Naive thymus-derived CD8-positive, alpha-beta T cell (primary cell): ENCODE measurements around the gene UBL4B. TPM values are rescaled to one million over a fixed set of nuclear protein-coding genes. Genes with fewer than 3 reads are reported as not detected.

Experiments used
- ATAC-seq, 2 donors: fragments of 150-1000 bp; cut with Tn5 transposase in 1 of 2; sonication (Bioruptor Pico), chemical (Tn5 transposase) in 1 of 2; 1 replicate in 1 of 2; 2 replicates in 1 of 2; pipeline ENCODE4 v1.10.0; 2021; ENCODE audit warnings: mild to moderate bottlenecking in 2 of 2, moderate library complexity in 2 of 2
- POLR2A ChIA-PET: fragments of 350-600 bp; sonication (Branson Sonifier 250); formaldehyde crosslinking; loops from one replicate; lab custom pipeline; 2021; ENCODE audit warnings: antibody characterized with exemption; lab: Charles Lee
- DNase-seq, 10 donors: peaks; one replicate each; pipeline versions ENCODE4 v3.0.0 to v3.0.0-alpha.2; 2020 to 2022
- H3K27ac Mint-ChIP-seq, 10 donors: one replicate each; pipeline ENCODE4 v1.8.0; 2020 to 2022; ENCODE audit warnings: mild to moderate bottlenecking in 10 of 10, mixed read lengths in 10 of 10, moderate library complexity in 4 of 10, inconsistent platforms in 1 of 10
- H3K27me3 Mint-ChIP-seq, 5 donors: one replicate each; pipeline ENCODE4 v1.8.0; 2021 to 2022; ENCODE audit warnings: mixed read lengths in 5 of 5
- H3K36me3 Mint-ChIP-seq, 3 donors: one replicate each; pipeline ENCODE4 v1.8.0; 2020 to 2022; ENCODE audit warnings: mixed read lengths in 3 of 3, mild to moderate bottlenecking in 2 of 3, inconsistent platforms in 1 of 3
- H3K4me1 Mint-ChIP-seq, 4 donors: one replicate each; pipeline ENCODE4 v1.8.0; 2021 to 2022; ENCODE audit warnings: mixed read lengths in 4 of 4
- H3K4me3 Mint-ChIP-seq, 10 donors: one replicate each; pipeline ENCODE4 v1.8.0; 2020 to 2022; ENCODE audit warnings: mild to moderate bottlenecking in 10 of 10, mixed read lengths in 10 of 10, moderate library complexity in 6 of 10, inconsistent platforms in 1 of 10
- H3K9me3 Mint-ChIP-seq, 9 donors: one replicate each; pipeline ENCODE4 v1.8.0; 2020 to 2022; ENCODE audit warnings: mixed read lengths in 9 of 9, mild to moderate bottlenecking in 3 of 9, inconsistent platforms in 1 of 9, moderate library complexity in 1 of 9
- polyA plus RNA-seq, 3 donors: library from polyadenylated mRNA; unstranded; fragments of 300-500 nt; fragmentation: Illumina TruSeq; gene quantifications; one replicate each; pipeline ENCODE4 v1.2.3, GENCODE V29; 2021
- total RNA-seq, 8 experiments: library from RNA in 2 of 8; stranded (reverse) in 2 of 8; gene quantifications; one replicate each; pipeline ENCODE4 v1.2.3 and lab custom pipeline; 2021 to 2026

The UBL4B gene
- total and polyA plus RNA-seq, 5 experiments from 2014 or later = not detected

- Mint-ChIP-seq H3K27me3 (peaks cover 30 to 44% (median 33%) of the 10 kb centered on the region in 5 donors), H3K27ac (peak within 1 kb of the TSS in 1 of 10 donors; percentile 46), H3K36me3 (no peaks in the 10 kb centered on the region), H3K9me3 (peaks cover 0 to 2% (median 0%) of the 10 kb centered on the region in 9 donors), H3K4me3 (peak within 1 kb of the TSS in 4 of 10 donors; percentile 5 to 36 (median 11)), H3K4me1 (peaks cover 0 to 7% (median 0%) of the 10 kb centered on the region in 4 donors)
- ATAC-seq = no peak
- peak in 1 of 10 donors; percentile 44 for DNase-seq
- POLR2A ChIA-PET = no interaction called here
Measured at GRCh38 chr1:110150330-110151174, 38.3 kb downstream of the UBL4B start, which contains the start of gene SLC6A17. SLC6A17 (plus strand) TSS chr1:110150494; CDS start chr1:110166930, 16,436 bp downstream.

GRCh38 chr1:110151175-110151669 lies 39.0 kb downstream of the UBL4B start:
- H3K27me3 Mint-ChIP-seq = peaks cover 33 to 49% (median 39%) of the 10 kb centered on the region in 5 donors
- peak overlapping the region in 1 of 10 donors; percentile 7 for H3K4me3 Mint-ChIP-seq

GRCh38 chr1:110152133-110152785 lies 40.0 kb downstream of the UBL4B start:
- Mint-ChIP-seq H3K4me3 (no peak overlapping the region), H3K9me3 (peaks cover 0 to 9% (median 0%) of the 10 kb centered on the region in 9 donors), H3K4me1 (peaks cover 0 to 7% (median 0%) of the 10 kb centered on the region in 4 donors), H3K36me3 (peaks cover 0 to 9% (median 0%) of the 10 kb centered on the region in 3 donors), H3K27me3 (peaks cover 41 to 58% (median 50%) of the 10 kb centered on the region in 5 donors), H3K27ac (no peak overlapping the region)
- DNase-seq (peak in 1 of 10 donors; percentile 32), ATAC-seq (no peak)
- POLR2A ChIA-PET = no interaction called here

More at GRCh38 chr1:110151175-110151669, 39.0 kb downstream of the UBL4B start:
- Mint-ChIP-seq H3K4me1 (peaks cover 0 to 7% (median 0%) of the 10 kb centered on the region in 4 donors), H3K9me3 (peaks cover 0 to 2% (median 0%) of the 10 kb centered on the region in 9 donors), H3K36me3 (peaks cover 0 to 2% (median 0%) of the 10 kb centered on the region in 3 donors), H3K27ac (no peak overlapping the region)
- ATAC-seq (no peak), DNase-seq (peak in 1 of 10 donors; percentile 9)
- POLR2A ChIA-PET = no interaction called here

GRCh38 chr1:110153407-110153950 lies 41.2 kb downstream of the UBL4B start:
- ATAC-seq (no peak), DNase-seq (no peak)
- H3K9me3 Mint-ChIP-seq = peaks cover 0 to 17% (median 3%) of the 10 kb centered on the region in 9 donors
- POLR2A ChIA-PET = no interaction called here
- H3K36me3 Mint-ChIP-seq = peaks cover 0 to 14% (median 0%) of the 10 kb centered on the region in 3 donors
- peaks cover 45 to 62% (median 60%) of the 10 kb centered on the region in 5 donors for H3K27me3 Mint-ChIP-seq
- no peak overlapping the region for H3K27ac Mint-ChIP-seq
- H3K4me1 Mint-ChIP-seq = peaks cover 0 to 7% (median 0%) of the 10 kb centered on the region in 4 donors
- no peak overlapping the region for H3K4me3 Mint-ChIP-seq

- ATAC-seq (peak in 1 of 2 donors; percentile 58), DNase-seq (peak; percentile 6 to 67 (median 34))
- no peak overlapping the region for H3K27ac Mint-ChIP-seq
- peaks cover 0 to 17% (median 7%) of the 10 kb centered on the region in 9 donors for H3K9me3 Mint-ChIP-seq
- H3K27me3 Mint-ChIP-seq = peaks cover 39 to 71% (median 59%) of the 10 kb centered on the region in 5 donors
- no peak overlapping the region for H3K4me3 Mint-ChIP-seq
- H3K36me3 Mint-ChIP-seq = peaks cover 0 to 14% (median 3%) of the 10 kb centered on the region in 3 donors
- H3K4me1 Mint-ChIP-seq = peaks cover 0 to 7% (median 5%) of the 10 kb centered on the region in 4 donors
- POLR2A ChIA-PET = no interaction called here
Measured at GRCh38 chr1:110155878-110156522, 43.8 kb downstream of the UBL4B start.

- peaks cover 0 to 19% (median 7%) of the 10 kb centered on the region in 9 donors for H3K9me3 Mint-ChIP-seq
- H3K27ac Mint-ChIP-seq = no peak overlapping the region
- DNase-seq = no peak
- H3K4me1 Mint-ChIP-seq = peaks cover 0 to 7% (median 3%) of the 10 kb centered on the region in 4 donors
- no peak for ATAC-seq
- no peak overlapping the region for H3K4me3 Mint-ChIP-seq
- H3K36me3 Mint-ChIP-seq = peaks cover 0 to 14% (median 3%) of the 10 kb centered on the region in 3 donors
- POLR2A ChIA-PET = no interaction called here
- H3K27me3 Mint-ChIP-seq = peaks cover 35 to 52% (median 43%) of the 10 kb centered on the region in 5 donors
Measured at GRCh38 chr1:110158261-110158660, 46.0 kb downstream of the UBL4B start.

GRCh38 chr1:110159168-110159567 lies 46.9 kb downstream of the UBL4B start:
- Mint-ChIP-seq H3K9me3 (peaks cover 0 to 19% (median 7%) of the 10 kb centered on the region in 9 donors), H3K36me3 (peaks cover 0 to 14% (median 3%) of the 10 kb centered on the region in 3 donors), H3K4me3 (no peak overlapping the region), H3K27me3 (peaks cover 29 to 44% (median 39%) of the 10 kb centered on the region in 5 donors), H3K27ac (no peak overlapping the region), H3K4me1 (peaks cover 0 to 7% (median 3%) of the 10 kb centered on the region in 4 donors)
- DNase-seq (no peak), ATAC-seq (no peak)
- POLR2A ChIA-PET = no interaction called here

- Mint-ChIP-seq H3K27me3 (peaks cover 23 to 31% (median 26%) of the 10 kb centered on the region in 5 donors), H3K36me3 (peaks cover 0 to 14% (median 3%) of the 10 kb centered on the region in 3 donors), H3K27ac (peak overlapping the region in 1 of 10 donors; percentile 44), H3K4me3 (no peak overlapping the region), H3K4me1 (peaks cover 0 to 7% (median 3%) of the 10 kb centered on the region in 4 donors), H3K9me3 (peaks cover 0 to 19% (median 7%) of the 10 kb centered on the region in 9 donors)
- peak in 1 of 10 donors; percentile 27 for DNase-seq
- POLR2A ChIA-PET = no interaction called here
- ATAC-seq = no peak
Measured at GRCh38 chr1:110160538-110161100, 48.4 kb downstream of the UBL4B start.

GRCh38 chr1:110161165-110161564 lies 48.9 kb downstream of the UBL4B start:
- peaks cover 0 to 12% (median 3%) of the 10 kb centered on the region in 3 donors for H3K36me3 Mint-ChIP-seq

GRCh38 chr1:110161849-110162248 lies 49.6 kb downstream of the UBL4B start:
- Mint-ChIP-seq H3K27ac (no peak overlapping the region), H3K9me3 (peaks cover 0 to 19% (median 6%) of the 10 kb centered on the region in 9 donors), H3K4me1 (peaks cover 0 to 7% (median 3%) of the 10 kb centered on the region in 4 donors), H3K27me3 (peaks cover 13 to 21% (median 15%) of the 10 kb centered on the region in 5 donors), H3K36me3 (peaks cover 0 to 6% (median 3%) of the 10 kb centered on the region in 3 donors), H3K4me3 (no peak overlapping the region)
- POLR2A ChIA-PET = no interaction called here
- ATAC-seq (no peak), DNase-seq (no peak)

More at GRCh38 chr1:110161165-110161564, 48.9 kb downstream of the UBL4B start:
- no peak overlapping the region for H3K4me3 Mint-ChIP-seq
- peaks cover 0 to 7% (median 3%) of the 10 kb centered on the region in 4 donors for H3K4me1 Mint-ChIP-seq
- peak in 1 of 10 donors; percentile 8 for DNase-seq
- no peak for ATAC-seq
- peaks cover 20 to 28% (median 21%) of the 10 kb centered on the region in 5 donors for H3K27me3 Mint-ChIP-seq
- peaks cover 0 to 19% (median 7%) of the 10 kb centered on the region in 9 donors for H3K9me3 Mint-ChIP-seq
- H3K27ac Mint-ChIP-seq = no peak overlapping the region
- POLR2A ChIA-PET = no interaction called here
